GM21786 (cell line): ENCODE measurements around the gene KRT75.
"Not testable (repeated sequence)": the region's sequence is repeated elsewhere in the genome, so short reads cannot be mapped to it uniquely, and the experiment has no call there.

Experiments used
- ATAC-seq: cut with Tn5 transposase; IDR thresholded peaks from one replicate; pipeline ENCODE4 v1.9.1; 2021; ENCODE audit not compliant: unreplicated experiment

Gene KRT75

GRCh38 chr12:52417740-52418139, 16.4 kb downstream of the KRT75 start:
- no peak for ATAC-seq

GRCh38 chr12:52416795-52417194, 17.4 kb downstream of the KRT75 start:
- no peak for ATAC-seq

- ATAC-seq = no peak
Measured at GRCh38 chr12:52415870-52416750, 18.1 kb downstream of the KRT75 start.

- no peak for ATAC-seq
Measured at GRCh38 chr12:52414936-52415335, 19.2 kb downstream of the KRT75 start.

GRCh38 chr12:52413782-52414345, 20.3 kb downstream of the KRT75 start:
- ATAC-seq = no peak

- ATAC-seq = no peak
Measured at GRCh38 chr12:52413202-52413601, 21.0 kb downstream of the KRT75 start.

GRCh38 chr12:52411815-52412214, 22.4 kb downstream of the KRT75 start:
- ATAC-seq = no peak

- ATAC-seq = not testable (repeated sequence)
Measured at GRCh38 chr12:52410589-52411248, 23.5 kb downstream of the KRT75 start.

- no peak for ATAC-seq
Measured at GRCh38 chr12:52407918-52408317, 26.3 kb downstream of the KRT75 start.

GRCh38 chr12:52405922-52406385, 28.2 kb downstream of the KRT75 start, which contains the start of gene KRT82:
Gene KRT82, minus strand, starts transcription at chr12:52406335. Its CDS starts 58 bp downstream, at chr12:52406277.
- no peak for ATAC-seq

- no peak for ATAC-seq
Measured at GRCh38 chr12:52404951-52405350, 29.2 kb downstream of the KRT75 start.

GRCh38 chr12:52403561-52403960, 30.6 kb downstream of the KRT75 start:
- no peak for ATAC-seq

GRCh38 chr12:52402873-52403540, 31.2 kb downstream of the KRT75 start:
- no peak for ATAC-seq

- ATAC-seq = no peak
Measured at GRCh38 chr12:52402377-52402776, 31.8 kb downstream of the KRT75 start.

- ATAC-seq = no peak
Measured at GRCh38 chr12:52401926-52402325, 32.2 kb downstream of the KRT75 start.

- ATAC-seq = no peak
Measured at GRCh38 chr12:52401526-52401925, 32.6 kb downstream of the KRT75 start.

GRCh38 chr12:52400906-52401305, 33.3 kb downstream of the KRT75 start:
- ATAC-seq = no peak

- ATAC-seq = no peak
Measured at GRCh38 chr12:52399756-52400155, 34.4 kb downstream of the KRT75 start.

GRCh38 chr12:52398176-52398575, 36.0 kb downstream of the KRT75 start:
- ATAC-seq = no peak

GRCh38 chr12:52396656-52397055, 37.5 kb downstream of the KRT75 start:
- no peak for ATAC-seq

GRCh38 chr12:52395761-52396434, 38.3 kb downstream of the KRT75 start:
- ATAC-seq = no peak
